ENCODE measurements around the gene EDN2. TPM values are rescaled to one million over a fixed set of nuclear protein-coding genes. Genes with fewer than 3 reads are reported as not detected.

The EDN2 gene
- total and polyA plus RNA-seq, 2 donors from 2014 or later = 2.3 to 2.9 TPM

DNA sequence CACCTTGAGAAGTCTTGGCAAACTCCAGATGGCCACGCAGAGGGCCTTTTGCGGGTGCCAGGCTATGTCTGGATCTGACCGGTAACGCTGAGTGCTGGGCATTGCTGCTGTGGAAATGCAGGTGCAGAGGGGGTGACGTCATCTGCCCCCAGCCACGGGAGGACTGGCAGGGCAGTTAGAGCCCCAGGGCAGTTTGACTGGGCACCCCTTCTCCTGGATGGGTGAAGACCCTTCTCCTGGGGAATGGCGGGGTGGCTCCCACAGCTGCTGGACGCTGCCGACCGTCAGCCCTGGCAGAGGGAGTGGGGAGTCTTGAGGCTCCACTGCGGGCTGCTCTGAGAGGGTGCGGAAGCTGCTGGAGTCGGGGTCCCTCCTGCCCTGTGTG, 12.6 kb upstream of the EDN2 start:
- H3K4me3 ChIP-seq (ENCODE audit: low read length in 3 of 3) = peak overlapping the region in 1 of 3 donors; percentile 8
- H3K9me3 ChIP-seq (ENCODE audit: control insufficient read depth in 2 of 3, insufficient read depth in 1 of 3, low read length in 3 of 3) = no peaks in the 10 kb centered on the region
- H3K27ac ChIP-seq (ENCODE audit: low read depth in 2 of 2, low read length in 2 of 2) = peak overlapping the region; percentile 85 to 88
- no peaks in the 10 kb centered on the region for H3K27me3 ChIP-seq (ENCODE audit: control insufficient read depth, insufficient read depth, low read length)
- intact Hi-C loops (cut with DNase I) = no loop called here
- H3K4me1 ChIP-seq (ENCODE audit: control insufficient read depth in 2 of 3, insufficient read depth in 2 of 3, low read depth in 1 of 3, low read length in 3 of 3) = peaks cover 0 to 37% (median 16%) of the 10 kb centered on the region in 3 donors
- TF ChIP-seq, protein P1, sequence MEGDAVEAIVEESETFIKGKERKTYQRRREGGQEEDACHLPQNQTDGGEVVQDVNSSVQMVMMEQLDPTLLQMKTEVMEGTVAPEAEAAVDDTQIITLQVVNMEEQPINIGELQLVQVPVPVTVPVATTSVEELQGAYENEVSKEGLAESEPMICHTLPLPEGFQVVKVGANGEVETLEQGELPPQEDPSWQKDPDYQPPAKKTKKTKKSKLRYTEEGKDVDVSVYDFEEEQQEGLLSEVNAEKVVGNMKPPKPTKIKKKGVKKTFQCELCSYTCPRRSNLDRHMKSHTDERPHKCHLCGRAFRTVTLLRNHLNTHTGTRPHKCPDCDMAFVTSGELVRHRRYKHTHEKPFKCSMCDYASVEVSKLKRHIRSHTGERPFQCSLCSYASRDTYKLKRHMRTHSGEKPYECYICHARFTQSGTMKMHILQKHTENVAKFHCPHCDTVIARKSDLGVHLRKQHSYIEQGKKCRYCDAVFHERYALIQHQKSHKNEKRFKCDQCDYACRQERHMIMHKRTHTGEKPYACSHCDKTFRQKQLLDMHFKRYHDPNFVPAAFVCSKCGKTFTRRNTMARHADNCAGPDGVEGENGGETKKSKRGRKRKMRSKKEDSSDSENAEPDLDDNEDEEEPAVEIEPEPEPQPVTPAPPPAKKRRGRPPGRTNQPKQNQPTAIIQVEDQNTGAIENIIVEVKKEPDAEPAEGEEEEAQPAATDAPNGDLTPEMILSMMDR (IDR thresholded peaks at IDR 0.05; ENCODE audit: borderline replicate concordance, extremely low read depth, insufficient read depth) = no peak
- peak in 1 of 5 donors; percentile 88 for DNase-seq
- H3K9ac ChIP-seq (ENCODE audit: low read length in 3 of 3) = peak overlapping the region in 1 of 3 donors; percentile 77
- no peak for FAIRE-seq
- H3K36me3 ChIP-seq (ENCODE audit: control insufficient read depth in 2 of 3, insufficient read depth in 3 of 3, low read length in 3 of 3) = no peaks in the 10 kb centered on the region

DNA sequence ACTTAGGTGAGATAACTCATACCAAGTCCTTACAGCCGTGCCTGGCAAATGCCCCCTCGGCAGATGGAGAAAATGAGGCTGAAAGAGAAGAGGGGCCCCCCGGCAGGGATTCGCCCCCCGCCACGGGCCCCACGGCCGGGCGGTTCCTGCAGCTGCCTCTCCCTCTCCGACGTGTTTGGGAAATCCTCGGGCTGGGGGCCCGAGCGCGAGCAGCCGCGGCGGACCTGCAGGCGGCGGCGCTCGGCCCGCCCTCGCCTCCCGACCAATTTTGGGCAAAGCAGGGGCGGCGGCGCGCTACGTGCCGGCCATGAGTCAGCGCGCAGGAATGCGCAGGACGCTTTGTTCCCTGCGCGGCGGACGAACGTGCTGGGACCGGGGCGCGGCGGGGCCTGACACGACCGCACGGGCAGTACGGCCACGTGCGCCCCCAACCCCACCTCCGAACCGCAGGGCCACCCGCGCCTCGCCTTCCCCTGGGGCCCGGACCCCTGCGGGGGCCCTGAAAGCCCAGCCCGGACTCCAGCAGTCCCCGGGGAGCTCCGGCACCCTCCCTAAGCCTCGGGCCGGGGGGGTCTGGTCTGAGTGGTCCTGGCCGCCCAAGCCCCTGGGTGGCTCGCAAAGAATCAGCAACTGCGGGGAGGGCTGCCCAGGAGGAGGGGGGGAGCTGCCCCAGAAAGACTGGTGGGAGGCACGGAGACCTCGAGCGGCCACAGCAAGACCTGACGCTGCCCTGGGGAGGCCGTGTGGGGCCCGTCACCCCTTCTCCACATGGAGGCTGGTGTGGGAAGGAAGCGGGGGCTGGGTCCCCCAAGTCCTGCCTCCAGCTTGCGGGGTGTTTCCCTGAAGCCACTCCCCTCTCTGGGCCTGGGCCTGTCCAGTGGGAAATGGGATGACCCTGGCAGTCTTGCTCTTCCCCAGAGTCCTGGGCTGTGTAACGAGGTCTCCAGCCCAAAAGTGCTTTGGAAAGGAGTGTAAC, 11.9 kb upstream of the EDN2 start:
- peaks cover 0 to 37% (median 15%) of the 10 kb centered on the region in 3 donors for H3K4me1 ChIP-seq (ENCODE audit: control insufficient read depth in 2 of 3, insufficient read depth in 2 of 3, low read depth in 1 of 3, low read length in 3 of 3)

DNA sequence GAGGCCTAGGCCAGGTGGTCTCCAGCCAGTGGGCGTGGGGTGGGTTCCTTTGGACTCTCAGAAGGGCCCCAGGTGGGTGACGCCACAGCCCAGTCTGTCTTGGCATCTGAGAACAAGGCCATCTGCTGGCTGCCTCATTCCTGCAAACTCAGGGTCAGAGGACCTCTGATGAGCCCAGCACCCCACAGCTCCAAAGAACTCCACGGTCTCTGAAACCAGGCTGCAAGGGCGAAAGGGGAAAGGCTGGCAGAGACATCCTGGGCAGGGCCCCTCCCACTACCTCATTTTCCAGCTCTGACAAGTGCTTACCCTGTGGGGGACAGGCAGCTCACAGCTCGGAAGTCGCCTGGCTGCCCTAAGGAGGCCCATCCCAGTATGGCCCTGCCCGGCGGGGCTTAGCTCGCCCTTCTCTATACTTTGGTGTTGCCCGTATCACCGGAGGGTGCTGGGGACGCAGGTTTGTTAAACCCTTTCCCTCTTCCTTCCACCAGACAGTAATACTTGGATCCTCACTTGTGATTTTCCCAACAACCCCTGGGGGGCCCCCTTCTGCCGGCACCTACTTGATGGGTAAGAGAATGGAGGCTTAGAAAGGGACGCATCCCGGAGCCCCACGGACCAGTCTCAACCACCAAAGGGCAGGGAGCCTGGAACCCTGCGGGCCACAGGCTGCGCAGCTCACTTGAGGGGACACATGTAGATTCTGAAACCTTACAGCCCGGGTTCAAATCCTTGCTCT, 10.9 kb upstream of the EDN2 start:
- H3K4me1 ChIP-seq (ENCODE audit: control insufficient read depth in 2 of 3, insufficient read depth in 2 of 3, low read depth in 1 of 3, low read length in 3 of 3) = peaks cover 0 to 32% (median 11%) of the 10 kb centered on the region in 3 donors
- intact Hi-C loops (cut with DNase I) = no loop called here
- FAIRE-seq (no peak), DNase-seq (peak in 2 of 5 donors; percentile 59 to 82)
- peak overlapping the region in 1 of 2 donors; percentile 41 for H3K27ac ChIP-seq (ENCODE audit: low read depth in 2 of 2, low read length in 2 of 2)
- H3K27me3 ChIP-seq (ENCODE audit: control insufficient read depth, insufficient read depth, low read length) = no peaks in the 10 kb centered on the region
- H3K4me3 ChIP-seq (ENCODE audit: low read length in 3 of 3) = peak overlapping the region in 1 of 3 donors; percentile 39
- H3K9ac ChIP-seq (ENCODE audit: low read length in 3 of 3) = peak overlapping the region in 1 of 3 donors; percentile 68
- no peaks in the 10 kb centered on the region for H3K36me3 ChIP-seq (ENCODE audit: control insufficient read depth in 2 of 3, insufficient read depth in 3 of 3, low read length in 3 of 3)
- H3K9me3 ChIP-seq (ENCODE audit: control insufficient read depth in 2 of 3, insufficient read depth in 1 of 3, low read length in 3 of 3) = no peaks in the 10 kb centered on the region
- TF ChIP-seq, protein P1 (IDR thresholded peaks at IDR 0.05; ENCODE audit: borderline replicate concordance, extremely low read depth, insufficient read depth) = no peak

More for the DNA sequence above, 11.9 kb upstream of the EDN2 start:
- Histone ChIP-seq H3K9ac (ENCODE audit: low read length in 3 of 3) (peak overlapping the region in 2 of 3 donors; percentile 24 to 77), H3K4me3 (ENCODE audit: low read length in 3 of 3) (peak overlapping the region in 2 of 3 donors; percentile 29 to 39), H3K27me3 (ENCODE audit: control insufficient read depth, insufficient read depth, low read length) (no peaks in the 10 kb centered on the region), H3K27ac (ENCODE audit: low read depth in 2 of 2, low read length in 2 of 2) (peak overlapping the region; percentile 85 to 88), H3K36me3 (ENCODE audit: control insufficient read depth in 2 of 3, insufficient read depth in 3 of 3, low read length in 3 of 3) (no peaks in the 10 kb centered on the region), H3K9me3 (ENCODE audit: control insufficient read depth in 2 of 3, insufficient read depth in 1 of 3, low read length in 3 of 3) (no peaks in the 10 kb centered on the region)
- peak; percentile 86 to 98 (median 90) for DNase-seq
- TF ChIP-seq, protein P1 (IDR thresholded peaks at IDR 0.05; ENCODE audit: borderline replicate concordance, extremely low read depth, insufficient read depth) = no peak
- intact Hi-C loops (cut with DNase I) = no loop called here
- FAIRE-seq = no peak
